ENCODE data around the gene RAB17.

The RAB17 gene, protein sequence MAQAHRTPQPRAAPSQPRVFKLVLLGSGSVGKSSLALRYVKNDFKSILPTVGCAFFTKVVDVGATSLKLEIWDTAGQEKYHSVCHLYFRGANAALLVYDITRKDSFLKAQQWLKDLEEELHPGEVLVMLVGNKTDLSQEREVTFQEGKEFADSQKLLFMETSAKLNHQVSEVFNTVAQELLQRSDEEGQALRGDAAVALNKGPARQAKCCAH

GRCh38 chr2:237590272-237591140 lies at the start of gene RAB17:
RAB17 (minus strand) TSS chr2:237590734; CDS start chr2:237586154, 4,580 bp downstream.
- DNase-seq, result no peak

- no peak for DNase-seq
Observed at GRCh38 chr2:237639836-237640220, 49.3 kb upstream of the RAB17 start.

DNA sequence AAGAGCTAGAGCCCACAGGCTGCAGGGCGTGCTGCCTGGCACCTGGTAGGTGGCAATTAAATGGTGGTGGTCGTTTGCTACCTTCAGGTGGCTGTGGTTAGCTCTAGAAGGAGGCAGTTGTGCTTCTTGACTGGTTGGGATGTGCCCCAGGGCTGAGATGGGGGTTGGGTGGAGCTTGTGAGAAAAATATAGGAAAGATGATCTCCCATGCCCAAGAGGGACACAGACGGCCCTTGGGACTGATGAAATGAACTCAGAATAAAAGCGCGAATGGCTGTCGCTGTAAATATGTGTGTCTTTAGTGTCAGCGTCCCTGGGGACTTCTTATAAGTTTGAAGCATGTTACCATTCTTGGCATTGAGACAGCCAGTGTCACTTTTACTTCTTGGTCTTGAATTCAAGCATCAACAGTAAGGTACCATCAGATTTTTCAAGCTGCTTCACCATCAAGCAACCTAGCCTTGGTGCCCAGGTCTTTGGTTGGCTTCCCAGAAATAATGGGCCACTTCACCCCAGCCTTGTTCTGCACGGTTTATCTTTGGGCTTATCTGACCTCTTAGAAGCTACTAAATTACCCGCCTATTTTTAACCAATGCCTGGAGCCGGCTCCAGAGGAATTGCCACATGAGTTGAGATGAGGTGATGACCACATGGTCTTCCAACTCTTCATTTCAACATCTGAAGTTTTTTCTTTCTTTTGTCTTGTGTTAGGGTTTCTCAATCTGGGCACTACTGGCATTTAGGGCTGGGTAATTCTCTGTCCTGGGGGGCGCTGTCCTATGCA lies 48.7 kb upstream of the RAB17 start:
- no peak for DNase-seq

DNA sequence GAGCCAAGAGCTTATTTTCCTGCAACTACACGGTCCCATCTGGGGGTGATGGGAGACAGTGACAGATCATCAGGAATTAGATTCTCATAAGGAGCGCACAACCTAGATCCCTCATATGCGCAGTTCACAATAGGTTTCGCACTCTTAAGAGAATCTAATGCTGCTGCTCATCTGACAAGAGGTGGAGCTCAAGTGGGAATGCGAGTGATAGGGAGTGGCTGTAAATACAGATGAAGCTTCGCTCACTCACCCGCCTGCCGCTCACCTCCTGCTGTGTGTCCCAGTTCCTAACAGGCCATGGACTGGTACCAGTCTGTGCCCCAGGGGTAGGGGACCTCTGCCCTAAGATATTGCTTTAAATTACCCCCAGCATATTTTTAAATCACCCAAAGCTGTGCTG lies 47.6 kb upstream of the RAB17 start:
- DNase-seq, result no peak

GRCh38 chr2:237637429-237638135 lies 47.0 kb upstream of the RAB17 start:
- DNase-seq, result no peak

DNA sequence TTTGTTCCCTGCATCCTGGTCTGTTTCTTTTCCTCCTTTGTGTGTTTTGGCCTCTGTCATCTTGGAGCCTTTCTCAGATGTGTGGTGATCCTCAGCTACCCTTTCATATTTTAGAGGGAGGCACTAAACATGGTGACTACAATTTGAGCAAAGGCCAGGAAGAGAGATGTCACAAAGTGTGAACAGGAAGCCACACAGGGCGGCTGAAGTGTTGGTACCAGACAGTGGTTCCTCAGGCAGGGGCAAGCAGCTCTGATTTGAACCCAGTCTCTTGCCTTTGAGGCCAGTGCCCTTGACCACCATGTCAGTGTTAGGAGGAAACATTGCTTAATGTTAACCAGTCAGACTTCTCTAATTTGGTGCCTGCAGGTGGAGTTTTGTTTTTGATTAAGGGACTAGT lies 46.0 kb upstream of the RAB17 start:
- DNase-seq, result no peak

GRCh38 chr2:237633061-237633561 lies 42.6 kb upstream of the RAB17 start:
- DNase-seq, result no peak

DNA sequence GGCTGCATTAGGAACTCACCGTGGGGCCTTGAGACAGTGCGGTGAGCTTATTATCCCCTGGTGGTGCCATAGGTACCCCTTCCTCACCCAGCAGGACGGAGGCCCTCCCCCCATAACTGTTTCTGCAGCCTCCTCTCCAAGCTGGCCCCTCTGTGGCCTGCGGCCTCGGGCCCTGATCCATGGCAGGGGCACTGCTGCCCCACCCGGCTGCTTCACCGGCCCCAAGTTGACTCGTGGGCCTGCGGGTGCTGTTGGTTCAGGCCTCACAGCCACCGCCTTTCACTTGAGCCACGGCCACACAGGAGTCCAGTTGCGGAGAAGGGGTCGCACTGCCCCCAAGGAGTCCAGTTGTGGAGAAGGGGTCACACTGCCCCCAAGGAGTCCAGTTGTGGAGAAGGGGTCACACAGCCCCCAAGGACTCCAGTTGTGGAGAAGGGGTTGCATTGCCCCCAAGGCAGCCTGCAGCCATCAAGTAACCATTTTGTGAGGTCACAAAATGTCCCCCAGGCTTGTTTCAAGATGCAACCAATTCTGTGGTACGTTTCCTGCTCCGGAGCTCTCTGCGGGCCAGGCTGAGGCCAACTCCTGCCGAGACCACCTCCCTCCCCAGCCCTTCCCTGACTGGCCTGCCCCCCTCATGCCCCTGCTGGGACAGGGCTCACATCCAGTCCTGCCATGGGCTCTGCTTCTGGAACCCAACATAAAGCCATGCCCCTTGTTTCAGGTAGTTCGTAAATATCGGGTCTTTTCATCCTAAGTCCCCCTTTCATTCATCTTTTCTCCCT lies 41.5 kb upstream of the RAB17 start:
- no peak for DNase-seq

DNA sequence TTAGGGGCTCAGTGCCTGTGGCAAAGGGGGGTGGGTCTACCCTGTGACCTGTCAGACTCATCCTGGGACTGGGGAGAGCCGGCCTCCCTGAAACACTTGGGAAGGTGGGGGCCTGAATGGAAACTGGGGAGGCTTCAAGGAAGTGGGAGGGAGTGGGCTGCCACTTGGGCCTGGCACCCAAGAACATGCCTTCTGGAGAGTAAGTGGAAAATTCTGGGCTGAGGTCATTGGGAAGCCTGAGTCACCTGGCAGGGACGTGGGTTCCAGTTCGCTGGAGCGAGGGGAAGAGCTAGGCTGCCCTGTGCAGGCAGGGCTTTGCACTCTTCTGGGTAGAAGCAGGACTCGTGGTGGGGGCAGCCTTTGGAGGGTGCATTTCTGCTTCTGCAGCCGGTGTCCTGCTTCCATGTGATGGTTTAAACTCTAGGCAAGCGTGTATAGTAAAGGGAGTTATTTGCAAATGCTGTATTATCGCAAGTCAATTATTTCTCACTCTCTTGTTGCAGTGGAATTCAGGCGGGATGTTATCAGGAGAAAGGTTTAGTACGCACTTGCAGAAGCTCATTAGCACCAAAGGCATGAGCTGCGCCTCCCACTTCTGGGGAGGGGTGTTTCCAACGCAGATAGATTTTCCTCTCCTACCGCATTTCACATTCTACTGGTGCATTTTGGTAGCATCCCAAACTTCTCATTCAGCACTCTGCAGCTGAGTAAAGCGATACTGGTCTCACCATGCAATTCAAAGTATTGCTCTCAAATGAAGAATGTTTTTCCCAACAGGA lies 40.7 kb upstream of the RAB17 start:
- DNase-seq, result no peak

DNA sequence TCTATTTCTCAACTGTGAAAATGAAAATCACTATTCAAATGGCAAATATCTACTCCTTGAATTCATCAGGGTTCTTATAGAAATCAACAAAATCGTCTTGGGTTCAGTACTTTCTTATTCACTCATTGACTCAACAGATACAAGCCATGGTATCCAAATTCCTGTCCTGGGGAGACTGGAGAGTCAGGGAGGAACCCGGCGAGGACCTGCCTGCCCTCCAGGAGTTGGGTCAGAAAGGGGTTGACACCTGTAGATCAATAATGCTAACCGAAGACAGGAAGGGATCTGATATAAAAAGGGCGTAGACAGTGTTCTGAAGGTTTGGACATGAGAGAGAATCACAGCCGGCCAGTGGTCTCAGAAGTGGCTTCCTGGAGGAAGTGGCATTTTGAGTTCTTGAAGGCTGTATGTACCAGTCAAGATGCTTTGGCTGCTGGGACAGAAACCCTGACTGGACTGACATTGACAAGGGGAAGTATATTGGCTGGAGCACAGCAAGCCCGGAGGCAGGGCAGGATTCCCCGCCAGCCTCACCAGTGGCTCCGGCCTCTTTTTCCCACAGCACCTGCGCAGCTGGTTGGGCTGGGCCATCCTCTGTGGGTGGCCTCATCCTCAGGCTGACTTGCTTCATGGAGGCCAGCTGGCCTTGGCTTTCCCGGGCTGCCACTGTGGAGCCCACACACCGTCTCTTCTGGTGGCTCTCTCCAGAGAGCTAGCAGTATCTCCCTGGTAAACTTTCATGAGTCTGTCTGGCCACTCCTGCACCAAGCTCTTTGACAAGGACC lies 39.9 kb upstream of the RAB17 start:
- no peak for DNase-seq

GRCh38 chr2:237629739-237630138 lies 39.2 kb upstream of the RAB17 start:
- no peak for DNase-seq

DNA sequence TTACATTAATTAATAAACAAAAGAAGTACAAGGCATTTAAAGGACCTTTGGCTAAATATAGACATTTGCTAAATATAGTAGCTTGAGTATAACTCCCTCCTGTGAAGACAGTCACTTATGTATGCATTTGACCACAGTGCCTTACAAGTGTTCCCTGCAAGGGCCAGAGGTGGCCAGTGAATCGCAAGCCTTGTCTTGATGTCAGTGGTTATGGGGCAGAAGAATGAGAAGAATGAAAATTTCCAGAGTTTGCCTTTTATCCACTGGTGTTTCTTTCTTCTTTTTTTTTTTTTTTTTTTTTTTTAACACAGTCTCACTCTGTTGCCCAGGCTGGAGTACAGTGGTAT lies 38.6 kb upstream of the RAB17 start:
- DNase-seq, result no peak

GRCh38 chr2:237628247-237629187 lies 38.0 kb upstream of the RAB17 start:
- DNase-seq, result no peak

GRCh38 chr2:237627441-237628246 lies 37.1 kb upstream of the RAB17 start, which contains the start of gene LRRFIP1:
LRRFIP1 (plus strand) TSS chr2:237627587; CDS start chr2:237627645, 58 bp downstream.
- no peak for DNase-seq

DNA sequence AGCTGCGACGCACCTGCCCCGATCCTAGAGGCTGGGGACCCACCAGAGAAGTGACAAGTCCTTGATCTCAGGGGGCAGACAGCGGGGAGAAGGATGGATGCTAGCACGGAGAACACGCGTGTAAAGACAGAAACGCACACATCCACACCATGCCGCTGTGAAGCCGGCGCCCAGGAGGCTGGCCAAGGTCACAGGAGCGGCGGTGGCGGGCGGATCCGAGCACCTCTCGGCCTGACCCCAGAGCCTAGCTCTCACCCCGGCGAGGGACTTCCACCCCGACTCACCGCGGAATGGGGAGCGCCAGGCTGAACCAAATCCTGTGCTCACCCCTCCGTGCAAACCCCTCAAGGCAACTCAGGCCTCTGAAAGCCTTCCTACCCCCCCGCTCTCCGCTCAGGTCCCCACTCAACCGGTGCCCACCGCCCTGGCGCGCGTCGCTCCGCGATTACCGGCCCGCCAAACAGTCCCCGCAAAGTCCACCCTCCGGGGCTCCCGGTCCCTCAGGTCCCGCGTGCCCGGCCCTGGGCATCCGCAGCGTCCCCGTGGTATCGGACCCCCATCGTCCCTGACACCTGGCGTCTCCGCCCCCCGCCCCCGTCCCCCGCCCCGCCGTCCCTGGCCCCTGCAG lies 36.4 kb upstream of the RAB17 start:
- no peak for DNase-seq

GRCh38 chr2:237625777-237626176 lies 35.2 kb upstream of the RAB17 start:
- DNase-seq, result no peak

- DNase-seq, result no peak
Observed at GRCh38 chr2:237625216-237625705, 34.7 kb upstream of the RAB17 start.

GRCh38 chr2:237624565-237624964 lies 34.0 kb upstream of the RAB17 start:
- no peak for DNase-seq

All from DMS 273 treated with DMSO at 0.1 percent for 48 hours (cell line).